ENCODE results near the gene NAPG. TPM values are rescaled to one million over a fixed set of nuclear protein-coding genes. Genes with fewer than 3 reads are reported as not detected.

Gene NAPG
- total RNA-seq, 1 donor from 2014 or later: 31.1 TPM

DNA sequence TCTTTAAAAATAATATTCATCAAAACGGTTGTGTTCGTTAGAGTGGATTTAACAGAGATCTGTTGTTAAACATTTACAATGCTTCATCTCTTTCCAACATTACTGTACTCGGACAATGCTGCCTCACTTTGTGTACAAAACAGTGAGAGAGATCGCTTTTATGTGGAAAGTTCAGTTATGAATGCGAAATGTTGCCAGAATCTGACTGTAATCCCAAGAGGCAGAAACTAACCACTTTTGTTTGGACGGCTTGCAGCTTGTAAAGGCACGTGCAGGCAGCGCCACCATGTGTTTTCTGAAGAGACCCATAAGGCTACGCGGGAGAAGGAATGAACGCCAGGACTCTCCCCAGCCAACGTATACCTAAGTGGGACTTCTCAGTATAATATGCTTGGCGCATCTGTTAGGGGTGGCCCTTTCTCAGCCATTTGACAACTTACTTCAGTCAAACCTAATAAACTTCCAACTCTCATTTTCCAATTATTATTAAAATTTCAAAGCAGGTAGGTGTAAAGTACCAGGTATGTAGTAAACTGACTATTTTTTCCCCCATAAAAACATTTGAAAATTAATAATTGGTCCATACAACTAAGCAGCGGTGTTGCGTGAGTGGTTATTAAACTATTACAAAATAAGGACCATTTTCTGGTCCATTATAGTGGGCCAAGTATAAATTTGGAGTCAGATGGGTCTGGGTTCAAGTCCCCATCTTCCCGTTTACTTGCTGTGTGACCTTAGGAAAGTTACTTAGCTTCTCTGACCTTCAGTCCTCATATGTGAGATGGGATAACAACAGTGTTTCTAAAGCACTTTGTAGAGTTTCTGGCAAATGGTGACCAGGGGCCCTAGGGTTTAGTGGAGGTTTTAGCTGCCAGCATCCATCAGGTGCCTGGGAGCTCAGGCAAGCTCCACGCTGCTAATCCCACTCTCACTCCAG lies 5.6 kb upstream of the NAPG start:
- H3K27ac ChIP-seq: no peak overlapping the region
- peak overlapping the region in 1 of 2 donors; percentile 13 for H3K4me3 ChIP-seq

DNA sequence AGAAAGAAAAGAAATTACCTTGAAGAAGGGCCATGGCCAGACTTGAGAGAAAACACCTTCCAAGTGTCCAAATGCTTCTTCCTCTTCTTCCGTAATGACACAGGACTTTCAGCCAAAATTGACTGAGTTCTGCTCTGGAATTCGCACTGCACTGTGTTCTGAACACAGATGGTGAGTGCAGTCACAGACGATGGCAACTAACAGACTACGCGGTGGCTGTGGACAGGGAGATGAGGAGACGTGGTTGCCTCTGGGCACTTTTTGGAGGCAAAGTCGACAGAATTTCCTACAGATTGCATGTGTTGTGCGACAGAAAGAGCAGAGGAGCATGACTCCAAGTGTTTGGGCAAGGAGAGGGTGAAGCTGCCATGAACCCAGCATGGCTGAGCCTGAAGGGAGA lies 4.3 kb upstream of the NAPG start:
- Histone ChIP-seq H3K4me3 (no peak overlapping the region), H3K4me1 (peaks cover 7 to 11% of the 10 kb centered on the region in 2 donors), H3K36me3 (no peaks in the 10 kb centered on the region), H3K27me3 (no peaks in the 10 kb centered on the region), H3K9me3 (no peaks in the 10 kb centered on the region), H3K27ac (no peak overlapping the region)
- no peak for DNase-seq (ENCODE audit: low spot score in 2 of 2)
- no peak for TF ChIP-seq CTCF (IDR thresholded peaks at IDR 0.05)
- intact Hi-C loops (cut with DNase I): loop anchor here (10.0 kb wide), 2 partner anchors 717 to 1167 kb away; no protein-coding TSS in a partner anchor

More for the DNA sequence above, 5.6 kb upstream of the NAPG start:
- Histone ChIP-seq H3K36me3 (no peaks in the 10 kb centered on the region), H3K27me3 (no peaks in the 10 kb centered on the region), H3K4me1 (peaks cover 11 to 12% of the 10 kb centered on the region in 2 donors), H3K9me3 (no peaks in the 10 kb centered on the region)
- peak; percentile 78 to 89 (median 86) for TF ChIP-seq CTCF (IDR thresholded peaks at IDR 0.05)
- intact Hi-C loops (cut with DNase I): loop anchor here (1.0 to 10.0 kb wide), 6 partner anchors 65 to 1165 kb away; partner anchors contain the start of gene APCDD1
- peak in 1 of 2 donors; percentile 92 for DNase-seq (ENCODE audit: low spot score in 2 of 2)

DNA sequence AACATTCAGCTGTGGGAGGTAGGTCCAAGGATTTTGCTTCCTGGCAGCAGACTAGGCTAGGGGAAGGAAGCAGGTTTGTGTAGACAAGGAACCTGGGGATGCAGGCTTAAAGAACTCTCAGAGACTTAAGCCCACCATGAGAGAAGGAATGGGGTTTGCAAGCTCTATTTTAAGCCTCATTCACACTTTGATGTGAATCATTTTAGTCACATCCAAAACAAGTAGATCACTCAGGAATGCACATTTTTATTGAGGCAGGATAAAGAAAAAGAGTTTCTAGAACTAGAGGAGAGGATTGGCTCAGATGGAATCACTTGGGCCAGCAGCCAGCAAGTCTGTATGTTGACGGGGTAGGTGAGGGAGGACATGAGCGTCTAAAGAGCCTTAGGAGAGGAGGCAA lies 3.3 kb upstream of the NAPG start:
- TF ChIP-seq CTCF (IDR thresholded peaks at IDR 0.05): no peak
- H3K4me3 ChIP-seq: no peak overlapping the region
- H3K36me3 ChIP-seq: no peaks in the 10 kb centered on the region
- H3K27ac ChIP-seq: no peak overlapping the region
- no peaks in the 10 kb centered on the region for H3K27me3 ChIP-seq
- intact Hi-C loops (cut with DNase I): loop anchor here (10.0 kb wide), 2 partner anchors 718 to 1168 kb away; no protein-coding TSS in a partner anchor
- no peak for DNase-seq (ENCODE audit: low spot score in 2 of 2)
- H3K4me1 ChIP-seq: peaks cover 7 to 14% of the 10 kb centered on the region in 2 donors
- no peaks in the 10 kb centered on the region for H3K9me3 ChIP-seq

DNA sequence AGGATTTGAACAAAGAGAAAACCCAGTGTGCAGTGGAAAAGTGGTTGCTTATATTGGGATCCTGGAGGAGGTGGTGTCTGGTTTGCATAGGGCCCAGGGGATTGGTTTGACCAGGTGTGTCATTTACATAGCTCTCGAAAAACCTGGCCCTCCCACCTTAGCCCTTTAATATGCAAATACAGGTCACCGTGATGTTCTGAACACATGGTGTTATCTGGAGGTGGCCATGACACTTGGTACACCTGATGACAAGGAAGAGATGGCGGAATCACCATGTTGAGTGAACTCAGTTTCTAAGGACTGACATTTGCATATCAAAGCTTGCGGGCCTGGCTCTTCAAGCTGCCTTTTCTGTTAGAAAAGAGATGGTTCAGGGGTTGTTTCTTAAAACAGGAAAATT lies 2.3 kb upstream of the NAPG start:
- Histone ChIP-seq H3K27me3 (no peaks in the 10 kb centered on the region), H3K9me3 (no peaks in the 10 kb centered on the region), H3K27ac (no peak overlapping the region), H3K4me1 (peaks cover 7 to 16% of the 10 kb centered on the region in 2 donors), H3K4me3 (no peak overlapping the region), H3K36me3 (no peaks in the 10 kb centered on the region)
- TF ChIP-seq CTCF (IDR thresholded peaks at IDR 0.05): no peak
- intact Hi-C loops (cut with DNase I): loop anchor here (10.0 kb wide), 2 partner anchors 719 to 1169 kb away; no protein-coding TSS in a partner anchor
- DNase-seq (ENCODE audit: low spot score in 2 of 2): no peak

DNA sequence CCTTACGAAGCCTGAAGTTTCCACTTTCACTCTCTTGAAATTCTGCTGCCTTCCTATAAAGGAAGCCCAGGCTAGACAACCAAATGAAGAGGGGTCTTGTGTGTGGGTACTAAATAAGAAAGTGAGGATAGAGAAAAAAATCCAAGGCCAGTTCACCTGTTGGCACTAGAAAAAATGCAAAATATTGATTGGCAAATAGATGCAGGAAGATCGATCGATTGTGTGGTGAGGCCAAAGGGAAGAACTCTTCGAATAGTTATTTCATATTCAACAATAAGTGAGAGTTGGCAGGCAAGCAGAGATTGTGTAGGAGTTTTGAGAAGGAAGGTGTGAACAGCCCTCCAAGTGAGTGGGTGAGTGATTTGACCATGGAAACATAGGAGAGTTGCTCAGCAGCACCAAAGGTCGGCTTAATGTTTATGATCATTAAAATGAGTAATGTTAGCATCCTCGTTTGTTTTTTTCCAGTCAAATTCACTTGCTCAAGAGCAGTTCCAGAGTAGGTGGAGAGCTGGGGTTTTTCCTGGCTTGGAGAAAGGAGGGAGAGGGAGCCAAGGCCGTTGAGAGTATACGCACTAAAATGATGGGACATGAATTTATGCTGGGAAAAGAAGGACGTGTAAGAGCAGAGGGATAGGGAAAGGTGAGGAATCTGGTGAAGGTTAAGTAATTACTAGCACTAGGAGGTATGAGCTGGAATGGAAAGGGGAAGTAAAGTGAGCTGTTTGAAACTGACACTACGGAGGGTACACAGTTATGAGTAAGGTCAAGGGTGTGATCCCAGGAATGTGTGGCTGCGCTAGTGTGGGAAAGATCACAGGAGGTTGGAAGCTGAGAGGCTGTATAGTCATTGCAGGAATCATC lies 1.1 kb upstream of the NAPG start:
- Histone ChIP-seq H3K27ac (no peak overlapping the region), H3K27me3 (no peaks in the 10 kb centered on the region), H3K9me3 (no peaks in the 10 kb centered on the region), H3K36me3 (no peaks in the 10 kb centered on the region), H3K4me1 (peaks cover 2 to 7% of the 10 kb centered on the region in 2 donors), H3K4me3 (peak overlapping the region in 1 of 2 donors; percentile 80)
- intact Hi-C loops (cut with DNase I): loop anchor here (10.0 kb wide), 2 partner anchors 720 to 1170 kb away; no protein-coding TSS in a partner anchor
- DNase-seq (ENCODE audit: low spot score in 2 of 2): no peak
- TF ChIP-seq CTCF (IDR thresholded peaks at IDR 0.05): no peak

All from ascending aorta (tissue), 2 donors.